H1 (cell line): ENCODE measurements around the gene PLEKHH2. TPM values are rescaled to one million over a fixed set of nuclear protein-coding genes. Genes with fewer than 3 reads are reported as not detected.

Source experiments
- CTCF ChIA-PET: fragments of 300-600 bp; sonication (Branson Sonifier 250); formaldehyde crosslinking; loops from one replicate; lab custom pipeline; 2021; ENCODE audit not compliant: partially characterized antibody; lab: Charles Lee
- POLR2A ChIA-PET: fragments of 300-600 bp; sonication (Branson Sonifier 250); formaldehyde crosslinking; loops from one replicate; lab custom pipeline; 2021; ENCODE audit warnings: inconsistent platforms; ENCODE audit not compliant: partially characterized antibody; lab: Charles Lee
- DNase-seq, 2 experiments: peaks; one replicate each; pipeline versions ENCODE4 v3.0.0 to v3.0.0-alpha.2; 2010 to 2022; ENCODE audit warnings: low spot score in 2 of 2, low read depth in 1 of 2, mixed read lengths in 1 of 2
- FAIRE-seq: peaks from 2 replicates; lab custom pipeline; 2011; peaks lifted over from hg19 to GRCh38; lab: Jason Lieb, UNC
- H2AFZ ChIP-seq: 2 replicates; pipeline ENCODE4 v1.8.1; 2012; ENCODE audit warnings: low read length, inconsistent platforms
- H2AK5ac ChIP-seq: 2 replicates; pipeline ENCODE4 v1.6.1; 2013; ENCODE audit warnings: low read depth, low read length
- H2BK120ac ChIP-seq: replicated peaks from 2 replicates; pipeline ENCODE3; 2013; ENCODE audit warnings: low read depth, low read length, inconsistent platforms
- H2BK12ac ChIP-seq: 2 replicates; pipeline ENCODE4 v1.6.1; 2013; ENCODE audit warnings: low read depth, low read length
- H2BK15ac ChIP-seq: 2 replicates; pipeline ENCODE4 v1.6.1; 2013; ENCODE audit warnings: low read length
- H2BK20ac ChIP-seq: 2 replicates; pipeline ENCODE4 v1.6.1; 2013; ENCODE audit warnings: low read length
- H2BK5ac ChIP-seq: 2 replicates; pipeline ENCODE4 v1.6.1; 2013; ENCODE audit warnings: low read depth, low read length
- H3K14ac ChIP-seq: 2 replicates; pipeline ENCODE4 v1.6.1; 2013; ENCODE audit warnings: inconsistent platforms; ENCODE audit not compliant: insufficient read length
- H3K18ac ChIP-seq: 2 replicates; pipeline ENCODE4 v1.6.1; 2013; ENCODE audit warnings: low read length; ENCODE audit errors: extremely low read depth
- H3K23ac ChIP-seq: 2 replicates; pipeline ENCODE4 v1.6.1; 2013; ENCODE audit warnings: inconsistent platforms; ENCODE audit not compliant: insufficient read length
- H3K23me2 ChIP-seq: 2 replicates; pipeline ENCODE4 v1.6.1; 2013; ENCODE audit warnings: low read depth, low read length
- H3K27ac ChIP-seq: 2 replicates; pipeline ENCODE4 v1.6.1; 2011; ENCODE audit warnings: low read depth, low read length, inconsistent platforms
- H3K27me3 ChIP-seq, 4 experiments: replicated peaks in 1 of 4; 1 replicate in 1 of 4; 2 replicates in 3 of 4; pipeline versions ENCODE4 v1.6.1 to v1.8.1; 2011 to 2013; ENCODE audit warnings: low read length in 3 of 4, mild to moderate bottlenecking in 3 of 4, inconsistent platforms in 2 of 4, mixed read lengths in 2 of 4, moderate library complexity in 1 of 4; ENCODE audit not compliant: control insufficient read depth in 3 of 4, insufficient read depth in 3 of 4; ENCODE audit errors: extremely low read depth in 1 of 4
- H3K36me3 ChIP-seq, 4 experiments: 2 replicates each; pipeline versions ENCODE4 v1.6.1 to v1.8.1; 2011 to 2013; ENCODE audit warnings: mild to moderate bottlenecking in 4 of 4, low read length in 3 of 4, moderate library complexity in 2 of 4, control low read depth in 1 of 4, inconsistent platforms in 1 of 4; ENCODE audit not compliant: insufficient read depth in 4 of 4, control insufficient read depth in 2 of 4
- H3K4ac ChIP-seq: replicated peaks from 2 replicates; pipeline ENCODE3; 2013; ENCODE audit warnings: low read length, low read depth, mixed read lengths, inconsistent platforms; ENCODE audit not compliant: insufficient read length
- H3K4me1 ChIP-seq, 4 experiments: replicated peaks in 1 of 4; 1 replicate in 1 of 4; 2 replicates in 3 of 4; pipeline versions ENCODE4 v1.6.1 to v1.8.1; 2011 to 2013; ENCODE audit warnings: low read length in 3 of 4, inconsistent platforms in 2 of 4, mixed read lengths in 1 of 4; ENCODE audit not compliant: insufficient read depth in 4 of 4, control insufficient read depth in 3 of 4
- H3K4me2 ChIP-seq, 2 experiments: 2 replicates each; pipeline versions ENCODE4 v1.6.1 to v1.8.1; 2011 to 2013; ENCODE audit warnings: low read depth in 2 of 2, low read length in 2 of 2, control low read depth in 1 of 2, inconsistent platforms in 1 of 2, mild to moderate bottlenecking in 1 of 2; ENCODE audit not compliant: insufficient read depth in 1 of 2
- H3K4me3 ChIP-seq, 4 experiments: fragments of 200-600, 300-600 bp in 1 of 4; sonication (generic), shearing (Covaris generic), sonication (Bioruptor Twin) in 1 of 4; 2 replicates each; pipeline versions ENCODE4 v1.5.1 to v1.8.1; 2011 to 2016; ENCODE audit warnings: low read length in 4 of 4, low read depth in 3 of 4, control low read depth in 2 of 4, inconsistent platforms in 2 of 4, mild to moderate bottlenecking in 2 of 4, mixed read lengths in 1 of 4, moderate library complexity in 1 of 4; ENCODE audit not compliant: insufficient read depth in 2 of 4; ENCODE audit errors: extremely low read depth in 1 of 4
- H3K56ac ChIP-seq: replicated peaks from 2 replicates; pipeline ENCODE3; 2013; ENCODE audit warnings: low read depth, mild to moderate bottlenecking, mixed read lengths, low read length, inconsistent platforms; ENCODE audit not compliant: insufficient read length
- H3K79me1 ChIP-seq: 2 replicates; pipeline ENCODE4 v1.6.1; 2013; ENCODE audit warnings: low read depth, low read length, control low read depth
- H3K79me2 ChIP-seq, 2 experiments: 2 replicates each; pipeline versions ENCODE4 v1.6.1 to v1.8.1; 2012 to 2013; ENCODE audit warnings: low read length in 2 of 2, mild to moderate bottlenecking in 2 of 2, inconsistent platforms in 1 of 2; ENCODE audit not compliant: insufficient read depth in 2 of 2, control insufficient read depth in 1 of 2
- H3K9ac ChIP-seq, 4 experiments: replicated peaks in 1 of 4; 1 replicate in 1 of 4; 2 replicates in 3 of 4; pipeline versions ENCODE4 v1.6.1 to v1.8.1; 2011 to 2013; ENCODE audit warnings: low read depth in 3 of 4, low read length in 3 of 4, control low read depth in 2 of 4, mild to moderate bottlenecking in 2 of 4, moderate library complexity in 2 of 4, inconsistent platforms in 1 of 4; ENCODE audit errors: extremely low read depth in 1 of 4
- H3K9me3 ChIP-seq, 2 experiments: 2 replicates each; pipeline versions ENCODE4 v1.6.1 to v1.8.1; 2012 to 2013; ENCODE audit warnings: mild to moderate bottlenecking in 2 of 2, moderate library complexity in 2 of 2, control low read depth in 1 of 2, inconsistent platforms in 1 of 2, low read depth in 1 of 2, low read length in 1 of 2, mixed read lengths in 1 of 2; ENCODE audit not compliant: insufficient read depth in 2 of 2
- H4K20me1 ChIP-seq, 2 experiments: replicated peaks in 1 of 2; 2 replicates each; pipeline versions ENCODE3 to v1.8.1; 2011 to 2013; ENCODE audit warnings: inconsistent platforms in 2 of 2, low read length in 2 of 2, mild to moderate bottlenecking in 1 of 2; ENCODE audit not compliant: insufficient read depth in 2 of 2, control insufficient read depth in 1 of 2
- H4K5ac ChIP-seq: 2 replicates; pipeline ENCODE4 v1.6.1; 2013; ENCODE audit warnings: low read length, low read depth, mixed read lengths, inconsistent platforms; ENCODE audit not compliant: insufficient read length
- H4K8ac ChIP-seq: 2 replicates; pipeline ENCODE4 v1.8.0; 2013; ENCODE audit warnings: mild to moderate bottlenecking, moderate library complexity, low read length, inconsistent platforms; ENCODE audit not compliant: insufficient read depth; ENCODE audit errors: extremely low read depth
- H4K91ac ChIP-seq: replicated peaks from 2 replicates; pipeline ENCODE3; 2013; ENCODE audit warnings: low read length, mixed read lengths, inconsistent platforms; ENCODE audit not compliant: insufficient read length
- CBX8 ChIP-seq: fragments of 300-800, 300-1000 bp; sonication (generic); IDR thresholded peaks from 2 replicates; pipeline ENCODE4 v1.7.1; 2016; ENCODE audit warnings: low read depth, low read length, borderline replicate concordance
- CHD1 ChIP-seq: IDR thresholded peaks from 2 replicates; pipeline ENCODE4 v1.6.1; 2012; ENCODE audit warnings: low read depth, low read length, improper control_type of control experiment
- CREB1 ChIP-seq: IDR thresholded peaks from 2 replicates; pipeline ENCODE4 v1.6.1; 2012; ENCODE audit warnings: inconsistent platforms
- E2F6 ChIP-seq: IDR thresholded peaks from 2 replicates; pipeline ENCODE4 v1.6.1; 2012; ENCODE audit warnings: inconsistent platforms
- KDM4A ChIP-seq: IDR thresholded peaks from one replicate; pipeline ENCODE4 v1.7.1; 2012; ENCODE audit warnings: low read depth, mild to moderate bottlenecking, moderate library complexity, low read length, inconsistent platforms; ENCODE audit not compliant: severe bottlenecking
- RBBP5 ChIP-seq: IDR thresholded peaks from 2 replicates; pipeline ENCODE4 v1.7.1; 2012; ENCODE audit warnings: low read depth, mild to moderate bottlenecking, inconsistent platforms, low read length, moderate library complexity, borderline replicate concordance
- SIN3A ChIP-seq, 2 experiments: IDR thresholded peaks in 1 of 2; conservative IDR thresholded peaks in 1 of 2; 2 replicates each; pipeline ENCODE4 v1.6.1; 2011 to 2012; ENCODE audit warnings: low read length in 2 of 2, improper control_type of control experiment in 1 of 2, low read depth in 1 of 2, mild to moderate bottlenecking in 1 of 2
- SIX5 ChIP-seq: IDR thresholded peaks from 2 replicates; pipeline ENCODE4 v1.6.1; 2011; ENCODE audit warnings: mild to moderate bottlenecking, low read depth, low read length
- polyA plus RNA-seq, 7 experiments: library from polyadenylated mRNA; depleted of rRNA in 3 of 7; stranded (reverse) in 5 of 7; unstranded in 2 of 7; fragments of >200 nt in 5 of 7; fragments of 200-250 nt in 2 of 7; gene quantifications; 1 replicate in 5 of 7; 2 replicates in 1 of 7; 4 replicates in 1 of 7; pipeline versions ENCODE4 v1.2.1 to v1.2.3, GENCODE V29; 2011 to 2013; ENCODE audit warnings: missing spikeins in 2 of 7, mixed read lengths in 2 of 7
- total RNA-seq: library from RNA; stranded (reverse); fragmentation: NEBNext Ultra II Directional; extraction: Animal tissue kit (Norgen Biotek cat#: 25700); gene quantifications from 2 replicates; pipeline ENCODE4 v1.2.1, GENCODE V29; 2021

Gene PLEKHH2
- total and polyA plus RNA-seq, 2 of the 8 experiments (the other 6 are each of a cell fraction or from before 2014, with no cell fraction given) = 2.2 to 5.0 TPM

DNA sequence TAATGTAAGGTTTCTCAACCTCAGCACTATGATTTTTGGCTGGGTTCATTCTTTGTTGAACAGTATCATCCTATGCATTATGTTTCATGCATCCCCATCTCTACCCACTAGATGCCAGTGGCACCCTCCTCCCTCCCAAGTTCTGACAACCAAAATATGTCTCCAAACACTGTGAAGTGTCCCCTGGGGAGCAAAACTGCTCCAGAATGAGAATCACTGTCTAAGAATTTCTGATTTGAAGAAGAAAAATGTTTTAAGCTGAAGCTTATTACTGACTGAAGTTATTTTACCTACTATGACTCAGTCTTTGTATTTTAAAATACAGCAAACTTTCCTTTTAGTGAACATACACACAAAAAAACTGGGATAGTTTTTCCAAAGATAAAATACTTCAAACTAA, 44.6 kb upstream of the PLEKHH2 start:
- no peak overlapping the region for H3K14ac ChIP-seq
- no peak overlapping the region for H2AFZ ChIP-seq
- H2BK5ac ChIP-seq = no peak overlapping the region
- H3K9ac ChIP-seq = no peak overlapping the region
- H3K56ac ChIP-seq = no peak overlapping the region
- H4K91ac ChIP-seq = no peak overlapping the region
- peaks cover 2 to 18% (median 5%) of the 10 kb centered on the region in 4 experiments; a peak in 6 of 8 replicates for H3K36me3 ChIP-seq
- no peaks in the 10 kb centered on the region for H4K20me1 ChIP-seq
- CTCF ChIA-PET = interaction anchor here (3.0 kb wide), 1 partner anchor 15 kb away, joined by 16 read pairs; no protein-coding TSS in a partner anchor
- H3K27ac ChIP-seq = no peak overlapping the region
- no peaks in the 10 kb centered on the region for H3K79me1 ChIP-seq
- TF ChIP-seq SIX5 (no peak), CHD1 (no peak), KDM4A (no peak), CBX8 (no peak), CREB1 (no peak), RBBP5 (no peak), SIN3A (conservative IDR thresholded peaks at IDR 0.05 in 1 of 2, IDR thresholded peaks at IDR 0.05 in 1 of 2; ENCODE audit: low read depth in 1 of 2, low read length in 2 of 2) (no peak), E2F6 (no peak)
- FAIRE-seq (no peak), DNase-seq (no peak)
- H3K27me3 ChIP-seq = no peaks in the 10 kb centered on the region
- H2AK5ac ChIP-seq = no peak overlapping the region
- H3K79me2 ChIP-seq = peaks cover 0 to 13% of the 10 kb centered on the region in 2 experiments; a peak in 2 of 4 replicates
- H3K9me3 ChIP-seq = no peaks in the 10 kb centered on the region
- no peak overlapping the region for H3K18ac ChIP-seq
- H3K4me2 ChIP-seq = no peak overlapping the region
- no peak overlapping the region for H2BK20ac ChIP-seq
- H2BK12ac ChIP-seq = no peak overlapping the region
- H3K23ac ChIP-seq = no peak overlapping the region
- H3K4ac ChIP-seq = no peak overlapping the region
- no peak overlapping the region for H4K8ac ChIP-seq
- POLR2A ChIA-PET = no interaction called here
- no peak overlapping the region for H4K5ac ChIP-seq
- H3K4me3 ChIP-seq = no peak overlapping the region
- no peak overlapping the region for H2BK15ac ChIP-seq
- H2BK120ac ChIP-seq = no peak overlapping the region
- H3K4me1 ChIP-seq = peaks cover 0 to 6% (median 0%) of the 10 kb centered on the region in 4 experiments; a peak in 2 of 7 replicates
- H3K23me2 ChIP-seq = peaks cover 6% of the 10 kb centered on the region
